Type B pancreatic cell (in vitro differentiated cells): ENCODE measurements around the gene ATP8A2. TPM values are rescaled to one million over a fixed set of nuclear protein-coding genes. Genes with fewer than 3 reads are reported as not detected.

ENCODE experiments used
- DNase-seq: peaks from one replicate; pipeline ENCODE4 v3.0.0; 2021; ENCODE audit warnings: mixed read lengths; ENCODE audit not compliant: unreplicated experiment; ENCODE audit errors: extremely low spot score
- H3K27ac Mint-ChIP-seq: 2 replicates; pipeline ENCODE4 v1.8.0; 2021; ENCODE audit warnings: mild to moderate bottlenecking, mixed read lengths
- H3K27me3 Mint-ChIP-seq: 2 replicates; pipeline ENCODE4 v1.8.0; 2021; ENCODE audit warnings: mixed read lengths
- H3K36me3 Mint-ChIP-seq: 2 replicates; pipeline ENCODE4 v1.8.0; 2021; ENCODE audit warnings: mixed read lengths
- H3K4me1 Mint-ChIP-seq: one replicate; pipeline ENCODE4 v1.8.0; 2021; ENCODE audit warnings: mixed read lengths; ENCODE audit not compliant: unreplicated experiment
- H3K4me3 Mint-ChIP-seq: 2 replicates; pipeline ENCODE4 v1.8.0; 2021; ENCODE audit warnings: mild to moderate bottlenecking, mixed read lengths
- H3K9me3 Mint-ChIP-seq: 2 replicates; pipeline ENCODE4 v1.8.0; 2021; ENCODE audit warnings: mixed read lengths
- total RNA-seq: library from RNA; stranded (reverse); gene quantifications from 2 replicates; pipeline ENCODE4 v1.2.1, GENCODE V29; 2021; ENCODE audit warnings: low replicate concordance
- TF ChIP-seq, protein P1 (sequence below): fragments of 200-600 bp; sonication (generic); conservative IDR thresholded peaks from 2 replicates; pipeline ENCODE4 v1.5.0; 2021; ENCODE audit warnings: antibody characterized with exemption, mild to moderate bottlenecking

ATP8A2 gene
- total RNA-seq, 1 donor from 2014 or later: 13.8 TPM

- TF ChIP-seq, protein P1, sequence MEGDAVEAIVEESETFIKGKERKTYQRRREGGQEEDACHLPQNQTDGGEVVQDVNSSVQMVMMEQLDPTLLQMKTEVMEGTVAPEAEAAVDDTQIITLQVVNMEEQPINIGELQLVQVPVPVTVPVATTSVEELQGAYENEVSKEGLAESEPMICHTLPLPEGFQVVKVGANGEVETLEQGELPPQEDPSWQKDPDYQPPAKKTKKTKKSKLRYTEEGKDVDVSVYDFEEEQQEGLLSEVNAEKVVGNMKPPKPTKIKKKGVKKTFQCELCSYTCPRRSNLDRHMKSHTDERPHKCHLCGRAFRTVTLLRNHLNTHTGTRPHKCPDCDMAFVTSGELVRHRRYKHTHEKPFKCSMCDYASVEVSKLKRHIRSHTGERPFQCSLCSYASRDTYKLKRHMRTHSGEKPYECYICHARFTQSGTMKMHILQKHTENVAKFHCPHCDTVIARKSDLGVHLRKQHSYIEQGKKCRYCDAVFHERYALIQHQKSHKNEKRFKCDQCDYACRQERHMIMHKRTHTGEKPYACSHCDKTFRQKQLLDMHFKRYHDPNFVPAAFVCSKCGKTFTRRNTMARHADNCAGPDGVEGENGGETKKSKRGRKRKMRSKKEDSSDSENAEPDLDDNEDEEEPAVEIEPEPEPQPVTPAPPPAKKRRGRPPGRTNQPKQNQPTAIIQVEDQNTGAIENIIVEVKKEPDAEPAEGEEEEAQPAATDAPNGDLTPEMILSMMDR: no peak
- H3K36me3 Mint-ChIP-seq: no peaks in the 10 kb centered on the region
- no peak for DNase-seq
- no peak overlapping the region for H3K27ac Mint-ChIP-seq
- H3K4me1 Mint-ChIP-seq: peaks cover 23% of the 10 kb centered on the region
- H3K4me3 Mint-ChIP-seq: no peak overlapping the region
- peaks cover 6% of the 10 kb centered on the region for H3K27me3 Mint-ChIP-seq
- H3K9me3 Mint-ChIP-seq: no peaks in the 10 kb centered on the region
Measured at GRCh38 chr13:25764378-25764777, 392.6 kb downstream of the ATP8A2 start.

GRCh38 chr13:25765266-25765665 lies 393.5 kb downstream of the ATP8A2 start:
- Mint-ChIP-seq H3K36me3 (peaks cover 2% of the 10 kb centered on the region), H3K4me1 (peaks cover 21% of the 10 kb centered on the region), H3K9me3 (no peaks in the 10 kb centered on the region), H3K4me3 (no peak overlapping the region), H3K27me3 (peaks cover 5% of the 10 kb centered on the region), H3K27ac (no peak overlapping the region)
- no peak for DNase-seq
- TF ChIP-seq, protein P1: no peak

DNA sequence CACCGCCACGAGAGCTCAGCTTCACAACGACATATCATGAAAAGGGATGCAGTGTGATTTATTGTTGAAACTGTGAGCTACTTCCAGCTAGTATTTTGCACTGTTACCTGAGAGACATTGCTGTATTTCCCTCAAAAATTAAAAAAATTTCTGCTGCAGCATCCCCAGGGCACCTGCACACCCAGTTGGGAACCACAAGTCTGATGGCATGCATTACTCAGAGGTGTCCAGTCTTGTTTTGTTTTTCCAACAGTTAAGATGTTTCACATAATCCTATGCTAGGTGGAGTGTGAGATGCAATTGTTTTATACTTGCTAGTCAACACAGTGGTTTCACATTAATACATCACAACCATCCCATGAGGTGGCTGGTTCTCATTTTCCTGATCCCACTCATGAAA lies 394.8 kb downstream of the ATP8A2 start:
- Mint-ChIP-seq H3K36me3 (peaks cover 5% of the 10 kb centered on the region), H3K9me3 (no peaks in the 10 kb centered on the region), H3K4me3 (no peak overlapping the region), H3K27me3 (peaks cover 9% of the 10 kb centered on the region), H3K4me1 (peaks cover 32% of the 10 kb centered on the region), H3K27ac (no peak overlapping the region)
- TF ChIP-seq, protein P1: no peak
- DNase-seq: no peak

- no peak overlapping the region for H3K27ac Mint-ChIP-seq
- peaks cover 36% of the 10 kb centered on the region for H3K4me1 Mint-ChIP-seq
- TF ChIP-seq, protein P1: no peak
- no peak for DNase-seq
- H3K27me3 Mint-ChIP-seq: peaks cover 9% of the 10 kb centered on the region
- H3K4me3 Mint-ChIP-seq: no peak overlapping the region
- H3K9me3 Mint-ChIP-seq: no peaks in the 10 kb centered on the region
- peaks cover 5% of the 10 kb centered on the region for H3K36me3 Mint-ChIP-seq
Measured at GRCh38 chr13:25766991-25767390, 395.2 kb downstream of the ATP8A2 start.

GRCh38 chr13:25768376-25768775 lies 396.6 kb downstream of the ATP8A2 start:
- Mint-ChIP-seq H3K4me3 (no peak overlapping the region), H3K27me3 (peaks cover 9% of the 10 kb centered on the region), H3K4me1 (peaks cover 41% of the 10 kb centered on the region), H3K9me3 (no peaks in the 10 kb centered on the region), H3K36me3 (peaks cover 5% of the 10 kb centered on the region), H3K27ac (no peak overlapping the region)
- TF ChIP-seq, protein P1: no peak
- DNase-seq: no peak

DNA sequence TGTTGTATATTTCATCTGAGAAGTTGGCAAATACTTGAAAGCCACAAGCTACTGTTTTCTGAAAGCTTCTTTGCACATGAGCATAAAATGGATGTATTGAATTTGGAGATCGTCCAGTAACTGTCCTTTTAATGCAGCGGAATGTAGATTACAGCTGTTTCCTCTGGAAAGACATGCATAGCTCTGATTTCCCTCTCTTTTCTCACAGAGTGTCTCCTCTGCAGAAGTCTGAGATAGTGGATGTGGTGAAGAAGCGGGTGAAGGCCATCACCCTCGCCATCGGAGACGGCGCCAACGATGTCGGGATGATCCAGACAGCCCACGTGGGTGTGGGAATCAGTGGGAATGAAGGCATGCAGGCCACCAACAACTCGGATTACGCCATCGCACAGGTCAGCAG lies 397.1 kb downstream of the ATP8A2 start:
- Mint-ChIP-seq H3K9me3 (no peaks in the 10 kb centered on the region), H3K4me3 (no peak overlapping the region), H3K27ac (no peak overlapping the region), H3K4me1 (peaks cover 41% of the 10 kb centered on the region), H3K27me3 (peaks cover 9% of the 10 kb centered on the region), H3K36me3 (peaks cover 5% of the 10 kb centered on the region)
- TF ChIP-seq, protein P1: no peak
- DNase-seq: no peak
